Endothelial cell of umbilical vein (primary cell): Measurements from ENCODE around the gene SH3TC2.

Experiments
- CTCF ChIP-seq, 2 donors: IDR thresholded peaks; 1 replicate in 1 of 2; 2 replicates in 1 of 2; pipeline ENCODE4 v1.5.1; 2011; ENCODE audit warnings: low read length in 2 of 2, mild to moderate bottlenecking in 2 of 2, moderate library complexity in 2 of 2, control low read depth in 1 of 2, inconsistent platforms in 1 of 2, low read depth in 1 of 2; ENCODE audit not compliant: insufficient read depth in 1 of 2; ENCODE audit errors: extremely low read depth in 1 of 2
- EZH2 ChIP-seq: IDR thresholded peaks from 2 replicates; pipeline ENCODE4 v1.6.1; 2012; ENCODE audit warnings: borderline replicate concordance, low read depth, mild to moderate bottlenecking, moderate library complexity, low read length, inconsistent platforms; ENCODE audit not compliant: severe bottlenecking
- FOS ChIP-seq: IDR thresholded peaks from 2 replicates; pipeline ENCODE4 v1.6.1; 2011; ENCODE audit warnings: mild to moderate bottlenecking, low read length, moderate library complexity, borderline replicate concordance; ENCODE audit not compliant: insufficient read depth
- GATA2 ChIP-seq: IDR thresholded peaks from 2 replicates; pipeline ENCODE4 v1.7.0; 2011; ENCODE audit warnings: low read depth, mild to moderate bottlenecking, moderate library complexity, mixed read lengths, low read length; ENCODE audit not compliant: insufficient read length, insufficient read depth
- MAX ChIP-seq: IDR thresholded peaks from 2 replicates; pipeline ENCODE4 v1.6.1; 2011; ENCODE audit not compliant: insufficient read depth, insufficient read length
- MYC ChIP-seq: IDR thresholded peaks from one replicate; pipeline ENCODE4 v1.6.1; 2011; ENCODE audit warnings: mild to moderate bottlenecking, low read depth, low read length
- POLR2A ChIP-seq: IDR thresholded peaks from 2 replicates; pipeline ENCODE4 v1.6.1; 2012; ENCODE audit warnings: low read depth, mild to moderate bottlenecking, control low read depth, low read length
- POLR2AphosphoS5 ChIP-seq: IDR thresholded peaks from 2 replicates; pipeline ENCODE4 v1.6.1; 2012; ENCODE audit warnings: low read depth, mild to moderate bottlenecking, control low read depth, low read length, moderate library complexity; ENCODE audit not compliant: insufficient read depth

DNA sequence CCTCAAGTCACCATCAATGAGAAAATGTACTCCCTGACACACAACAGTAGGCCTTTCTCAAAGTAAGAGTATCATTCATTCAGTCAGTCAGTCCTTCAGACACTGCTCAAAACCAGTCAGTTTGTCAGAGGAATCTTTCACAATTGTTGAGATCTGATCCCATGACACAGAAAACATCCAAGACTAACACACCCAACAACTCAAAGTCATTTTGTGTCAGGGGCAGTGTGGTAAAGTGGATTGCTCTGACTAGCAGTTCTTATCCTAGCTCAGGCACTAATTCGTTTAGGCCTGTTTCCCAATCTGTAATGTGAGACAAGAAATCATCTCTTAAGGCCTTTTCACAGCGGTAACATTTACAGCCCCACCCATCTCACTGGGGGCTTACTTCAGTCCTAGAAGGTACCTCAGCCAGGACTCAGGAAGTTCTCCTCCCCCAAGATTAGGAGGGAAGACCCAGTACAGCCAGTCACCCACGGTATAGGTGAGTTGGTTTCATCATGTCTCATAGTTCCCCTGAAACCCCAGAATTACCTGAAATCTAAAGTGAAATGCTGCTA is 31.9 kb downstream of the SH3TC2 start:
- no peak for TF ChIP-seq CTCF (IDR thresholded peaks at IDR 0.05; ENCODE audit: extremely low read depth in 1 of 2, insufficient read depth in 1 of 2, low read depth in 1 of 2, low read length in 2 of 2)
- TF ChIP-seq EZH2, result no peak
- TF ChIP-seq MAX, result no peak
- TF ChIP-seq POLR2A, result no peak
- TF ChIP-seq FOS, result no peak
- no peak for TF ChIP-seq GATA2
- no peak for TF ChIP-seq POLR2AphosphoS5
- TF ChIP-seq MYC, result no peak
